Nephron progenitor cell (in vitro differentiated cells): Measurements from ENCODE around the gene BIK.
A peak's percentile ranks its signal among the peaks of the same experiment; 100 is the strongest.

ENCODE experiments used
- DNase-seq: peaks from one replicate; pipeline ENCODE4 v3.0.0; 2021
- H3K27ac Mint-ChIP-seq: 2 replicates; pipeline ENCODE4 v1.8.0; 2021; ENCODE audit warnings: mild to moderate bottlenecking, moderate library complexity, mixed read lengths
- H3K27me3 Mint-ChIP-seq: 2 replicates; pipeline ENCODE4 v1.8.0; 2021; ENCODE audit warnings: mild to moderate bottlenecking, low read depth, mixed read lengths; ENCODE audit not compliant: poor library complexity
- H3K36me3 Mint-ChIP-seq: 2 replicates; pipeline ENCODE4 v1.8.0; 2021; ENCODE audit warnings: low read depth, mixed read lengths
- H3K4me1 Mint-ChIP-seq: 2 replicates; pipeline ENCODE4 v1.8.0; 2021; ENCODE audit warnings: mixed read lengths
- H3K4me3 Mint-ChIP-seq: 2 replicates; pipeline ENCODE4 v1.8.0; 2021; ENCODE audit warnings: mild to moderate bottlenecking, moderate library complexity, mixed read lengths
- H3K9me3 Mint-ChIP-seq: 2 replicates; pipeline ENCODE4 v1.8.0; 2021; ENCODE audit warnings: mild to moderate bottlenecking, moderate library complexity, mixed read lengths
- CTCF ChIP-seq: fragments of 200-600 bp; sonication (generic); IDR thresholded peaks from 2 replicates; pipeline ENCODE4 v1.5.0; 2021; ENCODE audit warnings: antibody characterized with exemption

The BIK gene

DNA sequence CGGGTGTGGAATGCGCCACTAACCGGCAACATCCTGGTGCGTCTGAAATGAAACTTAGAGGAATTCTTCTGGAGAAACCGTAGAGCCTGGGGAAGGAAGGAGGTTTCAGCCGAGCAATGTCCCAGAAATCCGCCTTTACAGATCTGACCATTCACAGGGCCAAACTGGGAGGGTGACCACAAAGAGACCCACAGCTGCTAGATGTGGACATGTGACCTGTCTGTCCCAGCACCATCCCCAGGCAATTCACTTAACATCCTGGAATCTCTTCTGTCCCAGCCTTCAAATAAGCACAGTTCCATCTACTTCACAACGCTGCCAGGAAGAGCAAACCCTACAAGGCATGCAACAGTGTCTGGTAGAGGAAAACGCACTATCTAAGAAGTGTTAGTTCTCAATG, 22.9 kb downstream of the BIK start:
- no peaks in the 10 kb centered on the region for H3K4me1 Mint-ChIP-seq
- TF ChIP-seq CTCF, result no peak
- no peak overlapping the region for H3K27ac Mint-ChIP-seq
- peaks cover 5% of the 10 kb centered on the region for H3K27me3 Mint-ChIP-seq
- H3K36me3 Mint-ChIP-seq, result peaks cover 47% of the 10 kb centered on the region
- no peaks in the 10 kb centered on the region for H3K9me3 Mint-ChIP-seq
- no peak overlapping the region for H3K4me3 Mint-ChIP-seq
- no peak for DNase-seq

DNA sequence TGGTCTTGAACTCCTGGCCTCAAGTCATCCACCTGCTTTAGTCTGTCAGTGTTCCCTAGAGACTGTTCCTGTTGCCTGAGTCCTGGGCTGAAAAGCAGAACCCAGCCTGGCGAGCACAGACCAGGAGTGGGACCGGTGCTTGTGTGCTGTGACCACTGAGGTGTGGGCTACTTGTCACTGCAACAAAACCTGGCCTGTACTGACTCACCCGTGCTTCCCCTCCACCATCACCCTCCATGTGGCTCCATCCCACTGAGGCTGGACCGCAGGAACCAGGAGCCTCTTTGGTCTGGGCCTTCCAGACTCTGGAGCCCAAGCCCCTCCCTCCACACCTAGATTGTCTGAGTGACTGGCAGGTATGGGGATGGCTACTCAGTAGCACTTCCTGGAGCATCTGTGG, 24.0 kb downstream of the BIK start:
- no peak for TF ChIP-seq CTCF
- Mint-ChIP-seq H3K36me3 (peaks cover 55% of the 10 kb centered on the region), H3K4me3 (no peak overlapping the region), H3K27ac (no peak overlapping the region), H3K9me3 (no peaks in the 10 kb centered on the region), H3K4me1 (no peaks in the 10 kb centered on the region), H3K27me3 (peaks cover 2% of the 10 kb centered on the region)
- DNase-seq, result no peak

DNA sequence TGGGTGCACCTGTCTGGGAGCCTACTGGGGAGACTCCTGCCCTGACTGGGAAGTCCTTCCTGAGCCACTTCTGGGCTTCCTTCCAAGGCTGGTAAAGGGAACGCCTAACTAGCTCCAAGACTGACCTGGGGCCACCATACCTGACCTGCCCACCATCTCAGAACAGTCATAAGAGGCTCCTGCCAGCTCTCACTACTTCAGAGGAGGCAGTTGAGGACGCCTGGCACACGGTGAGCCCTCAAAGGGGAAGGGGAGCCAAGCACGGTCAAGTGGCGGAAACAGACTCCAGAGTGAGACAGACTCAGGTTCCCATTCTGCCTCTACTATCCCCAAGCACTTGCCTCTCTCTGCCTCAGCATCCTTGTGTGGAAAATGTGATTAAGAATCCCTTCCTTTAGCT, 25.0 kb downstream of the BIK start:
- H3K27ac Mint-ChIP-seq, result no peak overlapping the region
- DNase-seq, result no peak
- H3K9me3 Mint-ChIP-seq, result no peaks in the 10 kb centered on the region
- H3K4me1 Mint-ChIP-seq, result no peaks in the 10 kb centered on the region
- peaks cover 2% of the 10 kb centered on the region for H3K27me3 Mint-ChIP-seq
- TF ChIP-seq CTCF, result no peak
- no peak overlapping the region for H3K4me3 Mint-ChIP-seq
- H3K36me3 Mint-ChIP-seq, result peaks cover 64% of the 10 kb centered on the region

- H3K27ac Mint-ChIP-seq, result no peak overlapping the region
- H3K36me3 Mint-ChIP-seq, result peaks cover 70% of the 10 kb centered on the region
- TF ChIP-seq CTCF, result peak; percentile 61
- peaks cover 2% of the 10 kb centered on the region for H3K27me3 Mint-ChIP-seq
- no peaks in the 10 kb centered on the region for H3K9me3 Mint-ChIP-seq
- DNase-seq, result peak; percentile 67
- H3K4me1 Mint-ChIP-seq, result no peaks in the 10 kb centered on the region
- no peak overlapping the region for H3K4me3 Mint-ChIP-seq
Observed at GRCh38 chr22:43136255-43136654, 25.7 kb downstream of the BIK start.

DNA sequence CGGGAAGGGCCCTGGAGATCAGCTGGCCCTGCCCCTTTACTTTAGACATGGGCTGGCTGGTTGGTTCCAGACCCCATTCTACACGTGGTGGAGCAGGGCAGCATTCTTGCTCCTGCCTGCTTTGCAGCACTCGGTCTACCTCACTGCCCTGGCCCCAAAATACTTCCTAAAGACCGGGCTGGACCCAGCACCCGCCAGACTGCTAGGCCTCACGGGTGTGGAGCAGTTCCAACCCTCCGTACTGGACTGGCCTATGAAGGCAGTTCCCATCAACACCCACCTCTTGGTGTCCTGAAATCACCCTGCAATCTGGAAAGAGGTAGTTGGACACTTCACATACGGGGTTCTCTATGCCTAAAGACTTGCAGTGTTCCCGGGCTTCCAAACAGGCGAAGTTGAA, 26.3 kb downstream of the BIK start:
- peaks cover 2% of the 10 kb centered on the region for H3K27me3 Mint-ChIP-seq
- peaks cover 1% of the 10 kb centered on the region for H3K4me1 Mint-ChIP-seq
- DNase-seq, result no peak
- H3K4me3 Mint-ChIP-seq, result no peak overlapping the region
- no peaks in the 10 kb centered on the region for H3K9me3 Mint-ChIP-seq
- TF ChIP-seq CTCF, result no peak
- H3K36me3 Mint-ChIP-seq, result peaks cover 70% of the 10 kb centered on the region
- no peak overlapping the region for H3K27ac Mint-ChIP-seq

DNA sequence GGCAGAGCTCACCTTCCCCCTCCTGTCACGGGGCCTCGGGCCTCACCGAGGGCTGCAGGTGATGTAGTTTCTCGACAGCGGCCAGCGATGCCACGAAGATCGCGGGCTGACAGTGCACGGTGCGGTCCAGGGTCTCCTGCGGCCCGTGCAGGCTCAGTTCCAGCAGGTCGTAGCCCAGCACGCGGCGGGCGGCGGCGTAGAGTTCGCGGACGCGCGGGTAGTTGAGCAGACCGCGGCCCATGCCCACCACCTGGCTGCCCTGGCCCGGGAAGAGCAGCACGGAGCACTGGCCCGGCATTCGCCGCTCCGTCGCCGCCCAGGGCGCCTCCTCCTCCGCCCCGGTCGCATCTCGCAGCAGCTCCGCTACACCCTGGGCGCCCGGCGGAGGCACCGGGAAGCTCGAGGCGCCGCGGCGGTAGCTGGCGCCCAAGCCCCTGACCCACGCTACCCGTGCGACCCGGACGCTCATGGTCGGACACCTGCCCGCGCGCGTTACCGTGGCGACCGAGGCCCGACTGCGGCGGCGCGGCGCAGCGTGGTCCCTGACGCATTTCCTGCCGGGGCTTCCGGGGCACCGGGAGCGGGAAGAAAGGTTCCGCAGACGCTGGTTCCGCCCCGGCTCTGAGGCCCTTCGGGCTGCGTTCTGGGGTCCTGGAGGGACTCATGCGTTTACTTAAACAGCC, 32.5 kb downstream of the BIK start, which contains the start of gene MCAT:
MCAT (minus strand) TSS at position 519 of the 683 bp plus-strand sequence; CDS start at position 469, 50 bp downstream.
- H3K9me3 Mint-ChIP-seq, result no peaks in the 10 kb centered on the region

More for the DNA sequence above, 32.5 kb downstream of the BIK start, which contains the start of gene MCAT:
- peaks cover 21% of the 10 kb centered on the region for H3K27me3 Mint-ChIP-seq
- peak within 1 kb of the TSS; percentile 88 for H3K4me3 Mint-ChIP-seq
- H3K36me3 Mint-ChIP-seq, result peaks cover 28% of the 10 kb centered on the region
- H3K27ac Mint-ChIP-seq, result peak within 1 kb of the TSS; percentile 74
- DNase-seq, result peak; percentile 81
- no peak for TF ChIP-seq CTCF
- peaks cover 12% of the 10 kb centered on the region for H3K4me1 Mint-ChIP-seq
